AG04450 (cell line): ENCODE measurements around the gene CRACR2A. TPM values are rescaled to one million over a fixed set of nuclear protein-coding genes. Genes with fewer than 3 reads are reported as not detected.

ENCODE experiments used
- CTCF ChIA-PET: fragments of 300-600, 350-600 bp; formaldehyde crosslinking; extraction: SDS; loops from one replicate; lab custom pipeline; 2022; ENCODE audit warnings: antibody characterized with exemption, inconsistent platforms; lab: Charles Lee
- POLR2A ChIA-PET: fragments of 350-600 bp; formaldehyde crosslinking; extraction: SDS; loops from one replicate; lab custom pipeline; 2021; ENCODE audit warnings: antibody characterized with exemption, inconsistent platforms; lab: Yijun Ruan, JAX
- DNase-seq: peaks from one replicate; pipeline ENCODE4 v3.0.0-alpha.2; 2011; ENCODE audit warnings: low read depth, low spot score
- H3K27ac ChIP-seq: one replicate; pipeline ENCODE4 v1.5.1; 2012; ENCODE audit warnings: low read depth, low read length, control low read depth
- H3K27me3 ChIP-seq: one replicate; pipeline ENCODE4 v1.6.0; 2012; ENCODE audit warnings: low read length; ENCODE audit not compliant: control insufficient read depth, insufficient read depth
- H3K4me3 ChIP-seq: 2 replicates; pipeline ENCODE4 v1.5.1; 2011; ENCODE audit warnings: mild to moderate bottlenecking, low read depth, low read length, control low read depth
- H3K9me3 ChIP-seq: 2 replicates; pipeline ENCODE4 v1.5.1; 2012; ENCODE audit warnings: low read length; ENCODE audit not compliant: control insufficient read depth, insufficient read depth
- polyA plus RNA-seq: library from polyadenylated mRNA; depleted of rRNA; stranded (reverse); fragments of >200 nt; gene quantifications from 2 replicates; pipeline ENCODE4 v1.2.3, GENCODE V29; 2011
- TF ChIP-seq, protein P1 (sequence below): IDR thresholded peaks from 2 replicates; pipeline ENCODE4 v1.5.1; 2011; ENCODE audit warnings: low read depth, low read length, control low read depth, inconsistent platforms

The CRACR2A gene
- polyA plus RNA-seq, 1 experiment = 1.1 TPM

DNA sequence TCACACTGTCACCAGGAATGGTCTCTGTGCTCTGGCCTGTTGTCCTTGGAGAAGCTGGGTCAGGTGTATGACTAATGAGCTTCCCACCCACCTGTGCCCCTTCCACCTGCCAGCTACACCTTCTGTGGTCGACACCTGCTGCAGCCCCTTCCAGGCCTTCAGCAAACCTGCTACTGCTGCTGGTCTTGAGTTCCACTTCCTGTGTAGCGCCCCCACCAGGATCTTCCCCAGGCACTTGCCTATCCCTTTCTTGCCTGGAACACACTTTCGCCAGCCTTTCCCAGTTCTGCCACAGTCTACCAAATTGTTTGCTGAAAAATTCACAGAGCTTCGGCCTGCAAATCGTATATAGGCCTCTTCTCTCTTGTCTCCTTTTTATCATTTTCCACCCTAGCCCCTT is 75.3 kb downstream of the CRACR2A start:
- ChIA-PET CTCF (no interaction called here), POLR2A (no interaction called here)
- TF ChIP-seq, protein P1, sequence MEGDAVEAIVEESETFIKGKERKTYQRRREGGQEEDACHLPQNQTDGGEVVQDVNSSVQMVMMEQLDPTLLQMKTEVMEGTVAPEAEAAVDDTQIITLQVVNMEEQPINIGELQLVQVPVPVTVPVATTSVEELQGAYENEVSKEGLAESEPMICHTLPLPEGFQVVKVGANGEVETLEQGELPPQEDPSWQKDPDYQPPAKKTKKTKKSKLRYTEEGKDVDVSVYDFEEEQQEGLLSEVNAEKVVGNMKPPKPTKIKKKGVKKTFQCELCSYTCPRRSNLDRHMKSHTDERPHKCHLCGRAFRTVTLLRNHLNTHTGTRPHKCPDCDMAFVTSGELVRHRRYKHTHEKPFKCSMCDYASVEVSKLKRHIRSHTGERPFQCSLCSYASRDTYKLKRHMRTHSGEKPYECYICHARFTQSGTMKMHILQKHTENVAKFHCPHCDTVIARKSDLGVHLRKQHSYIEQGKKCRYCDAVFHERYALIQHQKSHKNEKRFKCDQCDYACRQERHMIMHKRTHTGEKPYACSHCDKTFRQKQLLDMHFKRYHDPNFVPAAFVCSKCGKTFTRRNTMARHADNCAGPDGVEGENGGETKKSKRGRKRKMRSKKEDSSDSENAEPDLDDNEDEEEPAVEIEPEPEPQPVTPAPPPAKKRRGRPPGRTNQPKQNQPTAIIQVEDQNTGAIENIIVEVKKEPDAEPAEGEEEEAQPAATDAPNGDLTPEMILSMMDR = no peak
- DNase-seq = no peak
- H3K9me3 ChIP-seq = no peaks in the 10 kb centered on the region
- H3K27me3 ChIP-seq = no peaks in the 10 kb centered on the region
- no peak overlapping the region for H3K4me3 ChIP-seq
- no peak overlapping the region for H3K27ac ChIP-seq

DNA sequence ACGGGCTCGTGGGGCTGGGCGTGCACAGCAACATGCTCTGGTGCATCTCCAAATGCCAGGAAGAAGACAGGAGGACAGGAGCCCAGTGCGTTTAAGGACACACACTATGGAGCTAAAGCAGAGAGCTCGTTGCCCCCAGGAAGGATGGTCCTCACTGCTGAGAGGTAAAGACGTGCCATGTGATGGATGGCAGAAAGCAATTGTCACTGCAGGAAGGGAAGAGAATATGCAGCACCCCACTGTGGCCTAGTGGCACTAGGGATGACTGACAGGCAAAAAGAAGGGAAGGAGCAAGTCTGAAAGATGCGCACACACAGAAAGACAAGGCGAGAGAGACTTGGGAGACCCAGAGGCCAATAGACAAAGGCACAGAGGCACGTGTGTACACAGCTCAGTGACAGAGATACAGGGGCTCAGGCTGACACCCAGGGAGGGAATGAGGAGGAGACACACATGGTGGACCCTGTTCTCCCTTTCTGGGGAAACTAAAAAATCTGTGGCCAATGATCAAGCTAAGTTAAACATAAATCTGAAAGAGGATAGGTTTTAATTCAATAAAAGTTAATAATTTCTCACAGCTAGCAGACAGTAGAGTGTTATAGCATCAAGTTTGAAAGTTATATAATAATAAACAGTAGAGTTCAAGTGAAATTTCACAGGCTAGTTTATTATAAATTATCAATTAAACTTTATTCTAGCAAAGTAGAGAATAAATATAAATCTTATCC is 78.8 kb downstream of the CRACR2A start:
- Histone ChIP-seq H3K9me3 (no peaks in the 10 kb centered on the region), H3K27ac (no peak overlapping the region), H3K27me3 (no peaks in the 10 kb centered on the region), H3K4me3 (no peak overlapping the region)
- DNase-seq = no peak
- ChIA-PET CTCF (interaction anchor here (1.0 to 1.8 kb wide), 3 partner anchors 16 to 374 kb away, joined by 3 to 8 read pairs (median 4); no protein-coding TSS in a partner anchor), POLR2A (no interaction called here)
- TF ChIP-seq, protein P1 = no peak

DNA sequence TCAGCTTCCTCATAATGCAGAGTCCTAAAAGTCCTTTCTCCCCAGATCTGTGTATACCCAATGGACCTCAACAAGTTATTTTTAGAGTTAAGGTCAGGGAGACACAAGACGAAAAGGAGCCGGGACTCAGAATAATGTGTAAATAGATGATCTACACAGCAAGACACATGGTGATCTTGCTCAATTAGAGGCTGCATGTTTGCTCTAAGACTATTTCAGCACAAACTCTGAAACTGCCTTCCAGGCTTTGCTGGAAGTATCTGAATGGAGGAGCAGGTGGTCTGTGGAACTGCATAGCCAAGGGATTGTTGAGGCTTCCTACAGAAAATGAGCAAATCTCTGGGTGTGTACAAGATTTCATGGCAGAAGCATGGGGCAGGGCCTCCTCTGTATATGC is 80.8 kb downstream of the CRACR2A start:
- H3K27me3 ChIP-seq = no peaks in the 10 kb centered on the region
- POLR2A ChIA-PET = no interaction called here
- CTCF ChIA-PET = interaction anchor here (1.0 kb wide), 1 partner anchor 372 kb away, joined by 3 read pairs; no protein-coding TSS in a partner anchor
- TF ChIP-seq, protein P1 = no peak
- no peak overlapping the region for H3K27ac ChIP-seq
- DNase-seq = no peak
- H3K4me3 ChIP-seq = no peak overlapping the region
- no peaks in the 10 kb centered on the region for H3K9me3 ChIP-seq

DNA sequence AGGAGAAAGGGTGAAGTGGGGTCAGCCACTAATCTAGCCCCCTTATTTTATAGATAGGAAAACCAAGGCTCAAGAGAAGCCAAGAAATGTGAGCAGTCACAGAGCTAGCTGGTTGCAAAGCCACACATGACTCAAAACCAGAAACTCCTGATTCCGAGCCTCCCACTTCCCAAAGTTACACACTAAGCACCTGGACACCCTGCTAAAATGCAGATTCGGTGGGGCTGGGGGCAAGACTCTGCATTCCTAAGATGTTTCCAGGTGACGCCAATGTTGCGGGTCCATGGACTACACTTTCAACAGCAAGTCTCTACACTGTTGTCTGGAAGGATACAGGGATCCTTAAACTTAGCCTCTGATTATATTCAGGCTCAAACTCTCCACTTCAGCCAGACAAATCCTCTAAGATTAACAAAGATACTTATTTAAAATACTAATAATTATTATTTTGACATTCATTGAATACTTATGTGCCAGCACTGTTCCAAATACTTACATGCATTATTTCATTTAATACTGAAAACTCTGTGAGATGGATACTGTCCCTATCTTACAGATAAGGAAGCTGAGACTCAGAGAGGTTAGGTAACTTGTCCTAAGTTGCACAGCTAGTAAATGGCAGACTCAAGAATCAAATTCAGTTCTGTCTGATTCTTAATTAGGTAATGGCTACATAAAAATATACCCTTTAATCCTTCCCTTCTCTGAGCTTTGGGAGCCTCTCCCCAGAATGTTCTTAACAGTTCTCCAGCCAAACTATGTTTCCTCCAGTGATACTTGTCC is 81.4 kb downstream of the CRACR2A start:
- TF ChIP-seq, protein P1 = no peak
- ChIA-PET CTCF (no interaction called here), POLR2A (no interaction called here)
- no peaks in the 10 kb centered on the region for H3K27me3 ChIP-seq
- DNase-seq = no peak
- H3K9me3 ChIP-seq = no peaks in the 10 kb centered on the region
- no peak overlapping the region for H3K27ac ChIP-seq
- no peak overlapping the region for H3K4me3 ChIP-seq

DNA sequence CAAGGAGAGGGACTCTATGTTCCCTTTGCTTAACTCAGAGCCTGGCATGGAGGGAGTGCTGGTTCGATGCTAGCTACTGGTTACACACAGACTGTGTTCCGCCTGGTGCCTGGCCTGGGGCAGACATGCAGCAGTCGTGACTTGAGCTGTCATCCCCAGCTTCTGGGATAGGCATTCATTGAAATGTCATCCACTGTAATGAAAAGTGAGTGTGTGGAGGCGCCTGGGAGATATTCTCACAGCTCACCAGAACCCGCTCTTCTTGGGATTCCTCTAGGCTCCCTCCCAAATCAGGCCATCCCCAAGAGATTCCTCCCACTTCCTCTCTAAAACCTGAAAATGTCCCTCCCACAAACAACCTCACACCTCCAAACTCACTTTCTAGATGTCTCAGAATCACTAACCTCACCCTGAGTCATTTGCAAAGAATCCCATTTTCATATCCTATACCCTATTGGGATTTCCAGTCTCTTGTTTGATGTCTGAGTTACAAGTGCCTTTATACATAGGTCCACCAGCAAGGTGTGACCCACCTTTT is 82.8 kb downstream of the CRACR2A start:
- POLR2A ChIA-PET = interaction anchor here (0.6 kb wide), 1 partner anchor 285 kb away, joined by 6 read pairs; no protein-coding TSS in a partner anchor
- CTCF ChIA-PET = no interaction called here
- H3K27ac ChIP-seq = no peak overlapping the region
- no peaks in the 10 kb centered on the region for H3K27me3 ChIP-seq
- H3K9me3 ChIP-seq = no peaks in the 10 kb centered on the region
- DNase-seq = no peak
- TF ChIP-seq, protein P1 = no peak
- no peak overlapping the region for H3K4me3 ChIP-seq
